ENCODE data around the gene CYTL1. TPM values are rescaled to one million over a fixed set of nuclear protein-coding genes. Genes with fewer than 3 reads are reported as not detected.

The CYTL1 gene
- polyA plus RNA-seq, 1 donor (not counting 4 experiments of a cell fraction or from before 2014, with no cell fraction given): 0.30 TPM

DNA sequence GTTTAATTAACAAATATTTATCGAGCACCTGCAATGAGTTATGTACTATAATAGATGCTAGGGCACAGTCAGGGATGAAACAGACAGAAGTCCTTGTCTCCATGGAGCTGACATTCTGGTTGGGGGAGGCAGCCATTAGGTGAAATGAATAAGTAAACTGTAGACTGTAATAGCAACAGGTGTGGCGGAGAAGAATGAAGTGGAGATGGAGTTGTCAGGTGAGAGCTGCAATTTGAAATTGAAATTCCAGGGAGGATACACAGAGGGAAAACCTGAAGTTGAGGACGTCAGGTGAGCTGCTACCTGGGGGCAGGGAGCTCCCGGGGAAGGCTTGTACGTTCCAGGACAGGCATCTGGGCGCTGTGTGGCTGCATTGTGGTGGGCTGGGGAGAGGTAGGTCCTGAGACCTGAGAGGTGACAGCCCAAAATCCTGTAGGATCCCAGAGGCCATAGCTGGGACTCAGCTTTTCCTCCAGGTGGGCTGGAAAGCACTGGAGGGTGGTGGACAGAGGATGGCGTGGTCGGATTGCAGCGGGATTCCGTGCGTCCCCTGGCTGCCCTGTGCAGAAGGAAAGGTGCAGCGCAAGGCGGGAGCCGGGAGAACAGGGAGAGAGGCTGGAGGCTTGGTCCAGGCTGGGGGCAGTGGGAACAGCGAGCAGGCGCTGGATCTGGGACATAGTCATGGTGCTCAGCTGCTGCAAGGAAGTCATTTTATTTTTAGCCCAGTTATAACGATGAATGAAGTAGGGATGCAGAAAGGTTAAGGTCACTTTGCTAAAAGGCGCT is 24.8 kb downstream of the CYTL1 start:
- no peak overlapping the region for H3K27ac ChIP-seq (ENCODE audit: control insufficient read depth, insufficient read depth, low read length)
- no peak for DNase-seq (ENCODE audit: low read depth, low spot score)

DNA sequence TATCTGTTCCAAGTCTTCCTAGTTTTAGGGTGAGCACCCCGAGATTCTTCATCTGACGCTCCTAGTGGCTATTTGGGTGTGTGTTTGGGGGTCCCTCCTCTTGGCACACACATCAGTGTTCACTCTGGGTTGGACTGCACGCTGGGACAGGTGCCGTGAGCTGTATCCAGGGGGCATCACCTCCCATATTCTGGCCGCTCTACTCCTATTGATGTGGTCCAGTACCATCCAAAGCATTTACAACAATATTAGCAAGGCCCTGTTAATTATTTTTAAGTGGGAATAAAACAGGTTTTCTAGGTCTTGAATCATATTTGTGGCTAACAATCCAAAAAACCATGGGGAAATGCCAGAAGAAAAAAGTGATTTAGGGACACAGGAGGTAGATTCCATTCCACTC is 26.4 kb downstream of the CYTL1 start:
- no peak for FAIRE-seq
- H2AFZ ChIP-seq (ENCODE audit: control insufficient read depth, low read length): no peak overlapping the region

More for the DNA sequence above, 24.8 kb downstream of the CYTL1 start:
- Histone ChIP-seq H3K36me3 (ENCODE audit: control insufficient read depth in 2 of 2, extremely low read depth in 1 of 2, insufficient read depth in 2 of 2, low read length in 2 of 2) (no peaks in the 10 kb centered on the region), H3K27me3 (ENCODE audit: control insufficient read depth, extremely low read depth, insufficient read depth, low read length) (peaks cover 7% of the 10 kb centered on the region), H3K79me2 (ENCODE audit: control insufficient read depth, insufficient read depth, low read length) (no peaks in the 10 kb centered on the region), H3K9me3 (ENCODE audit: control insufficient read depth, low read depth, low read length) (no peaks in the 10 kb centered on the region), H3K9me1 (ENCODE audit: control insufficient read depth, extremely low read depth, insufficient read depth, low read length) (no peaks in the 10 kb centered on the region), H2AFZ (ENCODE audit: control insufficient read depth, low read length) (no peak overlapping the region), H3K4me1 (ENCODE audit: control insufficient read depth, extremely low read depth, insufficient read depth, low read length) (peaks cover 2% of the 10 kb centered on the region), H3K4me3 (ENCODE audit: control insufficient read depth in 2 of 3, extremely low read depth in 1 of 3, insufficient read depth in 2 of 3, low read depth in 1 of 3, low read length in 3 of 3) (no peak overlapping the region), H4K20me1 (ENCODE audit: control insufficient read depth, extremely low read depth, insufficient read depth, low read length) (no peaks in the 10 kb centered on the region), H3K9ac (ENCODE audit: control insufficient read depth, extremely low read depth, insufficient read depth, low read length) (no peak overlapping the region), H3K4me2 (ENCODE audit: control insufficient read depth, extremely low read depth, insufficient read depth, low read depth, low read length) (no peak overlapping the region)
- TF ChIP-seq, protein P1, sequence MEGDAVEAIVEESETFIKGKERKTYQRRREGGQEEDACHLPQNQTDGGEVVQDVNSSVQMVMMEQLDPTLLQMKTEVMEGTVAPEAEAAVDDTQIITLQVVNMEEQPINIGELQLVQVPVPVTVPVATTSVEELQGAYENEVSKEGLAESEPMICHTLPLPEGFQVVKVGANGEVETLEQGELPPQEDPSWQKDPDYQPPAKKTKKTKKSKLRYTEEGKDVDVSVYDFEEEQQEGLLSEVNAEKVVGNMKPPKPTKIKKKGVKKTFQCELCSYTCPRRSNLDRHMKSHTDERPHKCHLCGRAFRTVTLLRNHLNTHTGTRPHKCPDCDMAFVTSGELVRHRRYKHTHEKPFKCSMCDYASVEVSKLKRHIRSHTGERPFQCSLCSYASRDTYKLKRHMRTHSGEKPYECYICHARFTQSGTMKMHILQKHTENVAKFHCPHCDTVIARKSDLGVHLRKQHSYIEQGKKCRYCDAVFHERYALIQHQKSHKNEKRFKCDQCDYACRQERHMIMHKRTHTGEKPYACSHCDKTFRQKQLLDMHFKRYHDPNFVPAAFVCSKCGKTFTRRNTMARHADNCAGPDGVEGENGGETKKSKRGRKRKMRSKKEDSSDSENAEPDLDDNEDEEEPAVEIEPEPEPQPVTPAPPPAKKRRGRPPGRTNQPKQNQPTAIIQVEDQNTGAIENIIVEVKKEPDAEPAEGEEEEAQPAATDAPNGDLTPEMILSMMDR (optimal IDR thresholded peaks at IDR 0.05 in 1 of 3, IDR thresholded peaks at IDR 0.05 in 1 of 3, conservative IDR thresholded peaks at IDR 0.05 in 1 of 3; ENCODE audit: extremely low read depth in 1 of 3, insufficient read depth in 2 of 3, low read length in 3 of 3): no peak
- dilution Hi-C loops (cut with MboI; ENCODE audit: extremely low pct_ligation_motif_present, low sequenced_read_pairs): no loop called here
- FAIRE-seq: no peak

More for the DNA sequence above, 26.4 kb downstream of the CYTL1 start:
- Histone ChIP-seq H3K27me3 (ENCODE audit: control insufficient read depth, extremely low read depth, insufficient read depth, low read length) (peaks cover 7% of the 10 kb centered on the region), H3K4me2 (ENCODE audit: control insufficient read depth, extremely low read depth, insufficient read depth, low read depth, low read length) (no peak overlapping the region), H3K27ac (ENCODE audit: control insufficient read depth, insufficient read depth, low read length) (no peak overlapping the region), H3K79me2 (ENCODE audit: control insufficient read depth, insufficient read depth, low read length) (no peaks in the 10 kb centered on the region), H3K4me3 (ENCODE audit: control insufficient read depth in 2 of 3, extremely low read depth in 1 of 3, insufficient read depth in 2 of 3, low read depth in 1 of 3, low read length in 3 of 3) (no peak overlapping the region), H3K4me1 (ENCODE audit: control insufficient read depth, extremely low read depth, insufficient read depth, low read length) (peaks cover 2% of the 10 kb centered on the region), H3K36me3 (ENCODE audit: control insufficient read depth in 2 of 2, extremely low read depth in 1 of 2, insufficient read depth in 2 of 2, low read length in 2 of 2) (no peaks in the 10 kb centered on the region), H3K9ac (ENCODE audit: control insufficient read depth, extremely low read depth, insufficient read depth, low read length) (no peak overlapping the region), H3K9me1 (ENCODE audit: control insufficient read depth, extremely low read depth, insufficient read depth, low read length) (no peaks in the 10 kb centered on the region), H4K20me1 (ENCODE audit: control insufficient read depth, extremely low read depth, insufficient read depth, low read length) (no peaks in the 10 kb centered on the region), H3K9me3 (ENCODE audit: control insufficient read depth, low read depth, low read length) (no peaks in the 10 kb centered on the region)
- no peak for TF ChIP-seq EZH2 (IDR thresholded peaks at IDR 0.05; ENCODE audit: low read length)
- TF ChIP-seq, protein P1 (optimal IDR thresholded peaks at IDR 0.05 in 1 of 3, IDR thresholded peaks at IDR 0.05 in 1 of 3, conservative IDR thresholded peaks at IDR 0.05 in 1 of 3; ENCODE audit: extremely low read depth in 1 of 3, insufficient read depth in 2 of 3, low read length in 3 of 3): no peak
- dilution Hi-C loops (cut with MboI; ENCODE audit: extremely low pct_ligation_motif_present, low sequenced_read_pairs): no loop called here
- no peak for DNase-seq (ENCODE audit: low read depth, low spot score)
